IMR-90 (cell line): ENCODE data around the gene PCDHGA2. TPM values are rescaled to one million over a fixed set of nuclear protein-coding genes. Genes with fewer than 3 reads are reported as not detected.
A peak's percentile ranks its signal among the peaks of the same experiment; 100 is the strongest.

Experiments
- ATAC-seq: fragments of 200-7000 bp; cut with Tn5 transposase; 2 replicates; pipeline ENCODE4 v1.9.1; 2020; ENCODE audit warnings: low read depth, mild to moderate bottlenecking, moderate library complexity
- BruUV-seq: library from RNA; stranded (reverse); fragments of 400-500 nt; replicated peaks from 2 replicates; lab custom pipeline; 2021; lab: Mats Ljungman, UMichigan
- CTCF ChIA-PET: fragments of 300-600 bp; formaldehyde crosslinking; extraction: SDS; loops from one replicate; lab custom pipeline; 2021; ENCODE audit warnings: antibody characterized with exemption; lab: Yijun Ruan, JAX
- POLR2A ChIA-PET: fragments of 300-600 bp; sonication (Branson Sonifier 250); formaldehyde crosslinking; loops from one replicate; lab custom pipeline; 2022; ENCODE audit warnings: antibody characterized with exemption; ENCODE audit not compliant: unreplicated experiment; lab: Charles Lee
- DNase-seq: peaks from one replicate; pipeline ENCODE4 v3.0.0; 2013
- H2AFZ ChIP-seq: replicated peaks from 2 replicates; pipeline ENCODE3; 2013; ENCODE audit warnings: low read length, mild to moderate bottlenecking; ENCODE audit not compliant: poor library complexity
- H2AK5ac ChIP-seq: 2 replicates; pipeline ENCODE4 v1.6.1; 2013; ENCODE audit warnings: low read depth, low read length, inconsistent platforms
- H2AK9ac ChIP-seq: replicated peaks from 2 replicates; pipeline ENCODE3; 2013; ENCODE audit warnings: mild to moderate bottlenecking, low read depth, low read length, moderate library complexity; ENCODE audit not compliant: poor library complexity
- H2BK120ac ChIP-seq: 2 replicates; pipeline ENCODE4 v1.6.1; 2013; ENCODE audit warnings: low read depth, low read length, inconsistent platforms
- H2BK15ac ChIP-seq: 3 replicates; pipeline ENCODE4 v1.6.1; 2013; ENCODE audit warnings: low read depth, low read length, inconsistent platforms
- H2BK20ac ChIP-seq: 2 replicates; pipeline ENCODE4 v1.6.1; 2013; ENCODE audit warnings: low read depth, mild to moderate bottlenecking, inconsistent platforms, low read length, moderate library complexity
- H2BK5ac ChIP-seq: 2 replicates; pipeline ENCODE4 v1.6.1; 2013; ENCODE audit warnings: mild to moderate bottlenecking, low read depth, low read length, inconsistent platforms; ENCODE audit not compliant: poor library complexity, severe bottlenecking
- H3K14ac ChIP-seq: replicated peaks from 2 replicates; pipeline ENCODE4 v1.6.1; 2013; ENCODE audit warnings: low read depth, low read length, inconsistent platforms
- H3K18ac ChIP-seq: 2 replicates; pipeline ENCODE4 v1.6.1; 2013; ENCODE audit warnings: low read depth, low read length, control low read depth
- H3K23ac ChIP-seq: 2 replicates; pipeline ENCODE4 v1.6.1; 2013; ENCODE audit warnings: low read depth, low read length, inconsistent platforms
- H3K27ac ChIP-seq: 2 replicates; pipeline ENCODE4 v1.5.1; 2013; ENCODE audit warnings: mild to moderate bottlenecking, control low read depth, low read length; ENCODE audit not compliant: insufficient read depth
- H3K27me3 ChIP-seq: 2 replicates; pipeline ENCODE4 v1.6.1; 2013; ENCODE audit warnings: low read length; ENCODE audit not compliant: control insufficient read depth, insufficient read depth
- H3K36me3 ChIP-seq: 2 replicates; pipeline ENCODE4 v1.6.1; 2013; ENCODE audit warnings: low read length, mixed read lengths; ENCODE audit not compliant: control insufficient read depth, insufficient read depth
- H3K4ac ChIP-seq: 2 replicates; pipeline ENCODE4 v1.6.1; 2013; ENCODE audit warnings: low read depth, low read length, inconsistent platforms
- H3K4me1 ChIP-seq: 2 replicates; pipeline ENCODE4 v1.6.1; 2013; ENCODE audit warnings: low read length, mixed read lengths; ENCODE audit not compliant: control insufficient read depth, insufficient read depth
- H3K4me2 ChIP-seq: 2 replicates; pipeline ENCODE4 v1.6.1; 2013; ENCODE audit warnings: low read depth, mild to moderate bottlenecking, control low read depth, low read length, moderate library complexity
- H3K4me3 ChIP-seq: 2 replicates; pipeline ENCODE4 v1.5.1; 2013; ENCODE audit warnings: low read depth, mild to moderate bottlenecking, control low read depth, low read length, moderate library complexity; ENCODE audit not compliant: insufficient read depth
- H3K56ac ChIP-seq: 2 replicates; pipeline ENCODE4 v1.6.1; 2013; ENCODE audit warnings: low read length, inconsistent platforms; ENCODE audit not compliant: insufficient read depth; ENCODE audit errors: extremely low read depth
- H3K79me1 ChIP-seq, 2 experiments: 2 replicates each; pipeline ENCODE4 v1.6.1; 2013; ENCODE audit warnings: low read length in 2 of 2, inconsistent platforms in 1 of 2, low read depth in 1 of 2
- H3K9ac ChIP-seq: 2 replicates; pipeline ENCODE4 v1.6.1; 2013; ENCODE audit warnings: low read depth, low read length, control low read depth
- H3K9me1 ChIP-seq: 2 replicates; pipeline ENCODE4 v1.6.1; 2013; ENCODE audit warnings: low read length, inconsistent platforms; ENCODE audit not compliant: insufficient read depth
- H3K9me3 ChIP-seq: 2 replicates; pipeline ENCODE4 v1.6.1; 2013; ENCODE audit warnings: low read length; ENCODE audit not compliant: control insufficient read depth, insufficient read depth
- H4K20me1 ChIP-seq: 2 replicates; pipeline ENCODE4 v1.6.1; 2013; ENCODE audit warnings: low read length, inconsistent platforms; ENCODE audit not compliant: insufficient read depth
- H4K5ac ChIP-seq: 2 replicates; pipeline ENCODE4 v1.6.1; 2013; ENCODE audit warnings: mild to moderate bottlenecking, low read depth, low read length, control low read depth
- H4K8ac ChIP-seq, 2 experiments: 2 replicates each; pipeline ENCODE4 v1.6.1; 2013; ENCODE audit warnings: low read depth in 2 of 2, low read length in 2 of 2, control low read depth in 1 of 2, inconsistent platforms in 1 of 2
- H4K91ac ChIP-seq: 2 replicates; pipeline ENCODE4 v1.6.1; 2013; ENCODE audit warnings: low read depth, low read length, inconsistent platforms; ENCODE audit not compliant: insufficient read depth
- BHLHE40 ChIP-seq: fragments of 150-350 bp; IDR thresholded peaks from 2 replicates; pipeline ENCODE4 v1.6.1; 2016; ENCODE audit warnings: mild to moderate bottlenecking, low read depth, low read length
- CEBPB ChIP-seq: IDR thresholded peaks from 2 replicates; pipeline ENCODE4 v1.6.1; 2012; ENCODE audit warnings: low read depth, low read length, improper control_type of control experiment
- CHD1 ChIP-seq: IDR thresholded peaks from 2 replicates; pipeline ENCODE4 v1.6.1; 2012; ENCODE audit warnings: low read depth, low read length, improper control_type of control experiment
- CTCF ChIP-seq: conservative IDR thresholded peaks from 2 replicates; pipeline ENCODE4 v1.5.1; 2012; ENCODE audit warnings: mild to moderate bottlenecking, low read depth, low read length, improper control_type of control experiment
- ELK1 ChIP-seq: fragments of 150-350 bp; IDR thresholded peaks from 2 replicates; pipeline ENCODE4 v1.6.1; 2016; ENCODE audit warnings: low read depth, mild to moderate bottlenecking, low read length, moderate library complexity, borderline replicate concordance
- FOS ChIP-seq: fragments of 150-350 bp; IDR thresholded peaks from 2 replicates; pipeline ENCODE4 v1.6.1; 2016; ENCODE audit warnings: low read depth, low read length
- MAFK ChIP-seq: IDR thresholded peaks from 2 replicates; pipeline ENCODE4 v1.6.1; 2012; ENCODE audit warnings: low read depth, low read length, improper control_type of control experiment
- MAZ ChIP-seq: IDR thresholded peaks from 2 replicates; pipeline ENCODE4 v1.6.1; 2012; ENCODE audit warnings: low read depth, mild to moderate bottlenecking, low read length, improper control_type of control experiment, moderate library complexity, borderline replicate concordance
- MXI1 ChIP-seq: IDR thresholded peaks from 2 replicates; pipeline ENCODE4 v1.6.1; 2012; ENCODE audit warnings: low read depth, mild to moderate bottlenecking, low read length, moderate library complexity, borderline replicate concordance
- NFE2L2 ChIP-seq: fragments of 150-350 bp; IDR thresholded peaks from 2 replicates; pipeline ENCODE4 v1.6.1; 2016; ENCODE audit warnings: low read depth, mild to moderate bottlenecking, low read length
- POLR2A ChIP-seq: IDR thresholded peaks from 2 replicates; pipeline ENCODE4 v1.6.1; 2012; ENCODE audit warnings: mild to moderate bottlenecking, low read depth, low read length
- RAD21 ChIP-seq: IDR thresholded peaks from 2 replicates; pipeline ENCODE4 v1.6.1; 2012; ENCODE audit warnings: low read length, improper control_type of control experiment
- RCOR1 ChIP-seq: IDR thresholded peaks from 2 replicates; pipeline ENCODE4 v1.6.1; 2012; ENCODE audit warnings: mild to moderate bottlenecking, low read length, improper control_type of control experiment; ENCODE audit not compliant: insufficient replicate concordance
- RFX5 ChIP-seq: IDR thresholded peaks from 2 replicates; pipeline ENCODE4 v1.8.0; 2012; ENCODE audit warnings: low read depth, mild to moderate bottlenecking, low read length, moderate library complexity
- SMC3 ChIP-seq: fragments of 150-350 bp; IDR thresholded peaks from 2 replicates; pipeline ENCODE4 v1.6.1; 2016; ENCODE audit warnings: low read depth, mild to moderate bottlenecking, antibody characterized with exemption, low read length, moderate library complexity
- USF2 ChIP-seq: fragments of 150-350 bp; IDR thresholded peaks from 2 replicates; pipeline ENCODE4 v1.6.1; 2017; ENCODE audit warnings: mild to moderate bottlenecking, antibody characterized with exemption, low read length, low read depth
- WGBS, 2 experiments: methylation state at CpG; one replicate each; pipeline versions ENCODE4 v1.1.5 to v1.1.7; 2013; ENCODE audit warnings: missing lambda C conversion rate in 2 of 2; ENCODE audit not compliant: insufficient read length in 1 of 2; ENCODE audit errors: extremely low coverage in 2 of 2; 5-methylcytosine and 5-hydroxymethylcytosine counted together
- dilution Hi-C: fragments of 300-500 bp; cut with HindIII; formaldehyde crosslinking; loops from one replicate; pipeline ENCODE4 v1.14.3; 2018; ENCODE audit warnings: low sequenced_read_pairs; ENCODE audit not compliant: unreplicated experiment
- in situ Hi-C: fragments of 300-500 bp; cut with MboI; formaldehyde crosslinking; loops from 3 replicates; pipeline ENCODE4 v1.14.3; 2019; ENCODE audit warnings: low sequenced_read_pairs, inconsistent platforms, mixed read lengths
- intact Hi-C: fragments of 100-400 bp; cut with micrococcal nuclease; formaldehyde crosslinking; loops from 2 replicates; pipeline ENCODE4 v1.10.0; 2022
- polyA plus RNA-seq, 3 experiments: library from polyadenylated mRNA; depleted of rRNA; stranded (reverse); fragments of >200 nt; gene quantifications; 2 replicates each; pipeline ENCODE4 v1.2.3, GENCODE V29; 2012; ENCODE audit warnings: low replicate concordance in 1 of 3
- total RNA-seq: library from RNA; depleted of rRNA; stranded (reverse); fragments of >200 nt; gene quantifications from 2 replicates; pipeline ENCODE4 v1.2.3, GENCODE V29; 2012

PCDHGA2 gene
- total and polyA plus RNA-seq, 2 of the 4 experiments (the other 2 are of a cell fraction): 3.4 to 3.6 TPM

- Histone ChIP-seq H2AFZ (no peak overlapping the region), H2AK5ac (no peak overlapping the region), H2AK9ac (no peak overlapping the region), H2BK120ac (no peak overlapping the region), H3K27me3 (no peaks in the 10 kb centered on the region), H2BK20ac (no peak overlapping the region), H3K36me3 (peaks cover 3% of the 10 kb centered on the region; the same call in 1 of the 2 replicates), H3K4me2 (no peak overlapping the region), H3K27ac (no peak overlapping the region), H3K56ac (no peak overlapping the region), H3K9ac (no peak overlapping the region), H4K8ac (no peak overlapping the region), H2BK15ac (no peak overlapping the region), H3K23ac (no peak overlapping the region), H3K9me3 (peaks cover 60% of the 10 kb centered on the region), H4K20me1 (no peaks in the 10 kb centered on the region), H3K4me1 (no peaks in the 10 kb centered on the region), H4K5ac (no peak overlapping the region), H3K14ac (no peak overlapping the region), H3K9me1 (no peaks in the 10 kb centered on the region), H3K79me1 (no peaks in the 10 kb centered on the region), H2BK5ac (no peak overlapping the region), H3K4ac (no peak overlapping the region), H3K18ac (no peak overlapping the region), H3K4me3 (no peak overlapping the region), H4K91ac (no peak overlapping the region)
- DNase-seq (no peak), ATAC-seq (no peak)
- dilution Hi-C loops: no loop called here
- no peak for TF ChIP-seq USF2
- TF ChIP-seq MXI1: no peak
- no peak for TF ChIP-seq MAZ
- no peak for TF ChIP-seq ELK1
- no peak for TF ChIP-seq RFX5
- TF ChIP-seq CEBPB: no peak
- no peak for TF ChIP-seq CTCF
- TF ChIP-seq RAD21: no peak
- TF ChIP-seq NFE2L2: no peak
- no peak for TF ChIP-seq SMC3
- no peak for TF ChIP-seq POLR2A
- TF ChIP-seq MAFK: no peak
- no peak for TF ChIP-seq CHD1
- TF ChIP-seq BHLHE40: no peak
- TF ChIP-seq FOS: no peak
- no peak for TF ChIP-seq RCOR1
- in situ Hi-C loops: no loop called here
- no CpG with 5 or more reads among the region's 5 CpGs for WGBS, 2 experiments
- intact Hi-C loops: no loop called here
- POLR2A ChIA-PET: no interaction called here
- CTCF ChIA-PET: no interaction called here
- BruUV-seq: TSS peak; percentile 8
These were observed 17.6 kb downstream of the PCDHGA2 start for GRCh38 chr5:141356133-141356532.
